ENCODE measurements around the gene L1CAM. TPM values are rescaled to one million over a fixed set of nuclear protein-coding genes. Genes with fewer than 3 reads are reported as not detected.

Gene L1CAM
- total and polyA plus RNA-seq, 4 donors: 0.28 to 0.59 (median 0.39) TPM; not detected in 1

- 65% methylated on average over 2 of the region's 2 CpGs for WGBS
These were observed 28.5 kb downstream of the L1CAM start for GRCh38 chrX:153857348-153857903.

GRCh38 chrX:153854702-153855101 is 31.3 kb downstream of the L1CAM start:
- no peaks in the 10 kb centered on the region for H3K4me1 ChIP-seq (ENCODE audit: control insufficient read depth in 4 of 4, insufficient read depth in 4 of 4, low read length in 3 of 4)
- H3K27ac ChIP-seq (ENCODE audit: low read depth in 1 of 2, low read length in 2 of 2): no peak overlapping the region
- no peak for DNase-seq (ENCODE audit: low spot score)
- H3K9me3 ChIP-seq (ENCODE audit: control insufficient read depth in 4 of 4, low read length in 3 of 4): peaks cover 0 to 4% (median 0%) of the 10 kb centered on the region in 4 donors
- no peak overlapping the region for H3K9ac ChIP-seq (ENCODE audit: low read depth in 1 of 2, low read length in 2 of 2)
- peaks cover 0 to 3% (median 0%) of the 10 kb centered on the region in 4 donors for H3K27me3 ChIP-seq (ENCODE audit: control insufficient read depth in 4 of 4, insufficient read depth in 4 of 4, low read length in 3 of 4)
- WGBS: 79% methylated on average over 9 of the region's 9 CpGs
- no peaks in the 10 kb centered on the region for H3K36me3 ChIP-seq (ENCODE audit: control insufficient read depth in 4 of 4, insufficient read depth in 3 of 4, low read depth in 1 of 4, low read length in 3 of 4)
- no peak overlapping the region for H3K4me3 ChIP-seq (ENCODE audit: low read depth in 1 of 3, low read length in 3 of 3)
- no peak for TF ChIP-seq FOXA2 (IDR thresholded peaks at IDR 0.05)
- no peak for TF ChIP-seq HNF4G (IDR thresholded peaks at IDR 0.05)
- TF ChIP-seq RAD21 (IDR thresholded peaks at IDR 0.05): no peak
- TF ChIP-seq EGR1 (IDR thresholded peaks at IDR 0.05; ENCODE audit: low read depth in 2 of 2): no peak
- TF ChIP-seq ZBTB33 (IDR thresholded peaks at IDR 0.05): no peak
- no peak for TF ChIP-seq SP1 (IDR thresholded peaks at IDR 0.05)
- TF ChIP-seq ATF3 (IDR thresholded peaks at IDR 0.05): no peak
- no peak for TF ChIP-seq CTCF (IDR thresholded peaks at IDR 0.05; ENCODE audit: low read depth, low read length, missing input control)
- no peak for TF ChIP-seq YY1 (IDR thresholded peaks at IDR 0.05)

More at GRCh38 chrX:153857348-153857903, 28.5 kb downstream of the L1CAM start:
- H3K27me3 ChIP-seq (ENCODE audit: control insufficient read depth in 4 of 4, insufficient read depth in 4 of 4, low read length in 3 of 4): no peaks in the 10 kb centered on the region
- H3K4me1 ChIP-seq (ENCODE audit: control insufficient read depth in 4 of 4, insufficient read depth in 4 of 4, low read length in 3 of 4): no peaks in the 10 kb centered on the region
- TF ChIP-seq MAX (IDR thresholded peaks at IDR 0.05) (no peak), ZBTB33 (IDR thresholded peaks at IDR 0.05) (no peak), SP1 (IDR thresholded peaks at IDR 0.05) (no peak), FOXA1 (IDR thresholded peaks at IDR 0.05) (no peak), TAF1 (conservative IDR thresholded peaks at IDR 0.05) (no peak), RAD21 (IDR thresholded peaks at IDR 0.05) (no peak), HNF4G (IDR thresholded peaks at IDR 0.05) (no peak), NR2F2 (IDR thresholded peaks at IDR 0.05) (no peak), FOXA2 (IDR thresholded peaks at IDR 0.05) (no peak), JUND (IDR thresholded peaks at IDR 0.05) (no peak), ATF3 (IDR thresholded peaks at IDR 0.05) (no peak), REST (IDR thresholded peaks at IDR 0.05) (no peak)
- H3K27ac ChIP-seq (ENCODE audit: low read depth in 1 of 2, low read length in 2 of 2): no peak overlapping the region
- DNase-seq (ENCODE audit: low spot score): no peak
- H3K9me3 ChIP-seq (ENCODE audit: control insufficient read depth in 4 of 4, low read length in 3 of 4): peaks cover 0 to 4% (median 0%) of the 10 kb centered on the region in 4 donors
- H3K36me3 ChIP-seq (ENCODE audit: control insufficient read depth in 4 of 4, insufficient read depth in 3 of 4, low read depth in 1 of 4, low read length in 3 of 4): no peaks in the 10 kb centered on the region
- H3K4me3 ChIP-seq (ENCODE audit: low read depth in 1 of 3, low read length in 3 of 3): no peak overlapping the region
- H3K9ac ChIP-seq (ENCODE audit: low read depth in 1 of 2, low read length in 2 of 2): no peak overlapping the region
